Hepatocyte (in vitro differentiated cells): ENCODE measurements around the gene PET117.

Source experiments
- CTCF ChIP-seq: fragments of 200-600 bp; sonication (generic); IDR thresholded peaks from 2 replicates; pipeline ENCODE4 v1.5.1; 2016; ENCODE audit warnings: antibody characterized with exemption, mild to moderate bottlenecking; ENCODE audit not compliant: poor library complexity
- EZH2 ChIP-seq: fragments of 200-600 bp; sonication (generic); IDR thresholded peaks from 2 replicates; pipeline ENCODE4 v1.6.1; 2016; ENCODE audit warnings: antibody characterized with exemption, mild to moderate bottlenecking, borderline replicate concordance
- EZH2phosphoT487 ChIP-seq: fragments of 200-600 bp; sonication (generic); IDR thresholded peaks from one replicate; pipeline ENCODE4 v1.6.1; 2018; ENCODE audit warnings: antibody characterized with exemption, mild to moderate bottlenecking, low read depth, moderate library complexity; ENCODE audit not compliant: unreplicated experiment, severe bottlenecking

- no peak for TF ChIP-seq CTCF
- TF ChIP-seq EZH2 = no peak
- TF ChIP-seq EZH2phosphoT487 = no peak
These were observed 16.7 kb downstream of the PET117 start for GRCh38 chr20:18154342-18154741.
